Hepatocyte (in vitro differentiated cells): ENCODE measurements around the gene CYLD. TPM values are rescaled to one million over a fixed set of nuclear protein-coding genes. Genes with fewer than 3 reads are reported as not detected.

ENCODE experiments used
- DNase-seq: peaks from one replicate; pipeline ENCODE4 v3.0.0-alpha.2; 2016; ENCODE audit warnings: low spot score
- H2AFZ ChIP-seq: fragments of 200-600 bp; sonication (generic); 2 replicates; pipeline ENCODE4 v1.6.0; 2016; ENCODE audit warnings: antibody characterized with exemption, mild to moderate bottlenecking
- H3K27ac ChIP-seq: fragments of 200-600 bp; sonication (generic); 2 replicates; pipeline ENCODE4 v1.5.1; 2016; ENCODE audit warnings: mild to moderate bottlenecking
- H3K27me3 ChIP-seq: fragments of 200-600 bp; sonication (generic); 2 replicates; pipeline ENCODE4 v1.6.1; 2016
- H3K36me3 ChIP-seq: fragments of 200-600 bp; sonication (generic); replicated peaks from 2 replicates; pipeline ENCODE4 v1.5.1; 2016; ENCODE audit warnings: low read depth; ENCODE audit not compliant: insufficient read depth
- H3K4me1 ChIP-seq: fragments of 200-600 bp; sonication (generic); 2 replicates; pipeline ENCODE4 v1.5.1; 2016; ENCODE audit warnings: mild to moderate bottlenecking, moderate library complexity; ENCODE audit not compliant: insufficient read depth
- H3K4me2 ChIP-seq: fragments of 200-600 bp; sonication (generic); 2 replicates; pipeline ENCODE4 v1.6.0; 2016
- H3K4me3 ChIP-seq: fragments of 200-600 bp; sonication (generic); 2 replicates; pipeline ENCODE4 v1.5.1; 2016; ENCODE audit warnings: mild to moderate bottlenecking
- H3K79me2 ChIP-seq: fragments of 200-600 bp; sonication (generic); 2 replicates; pipeline ENCODE4 v1.6.0; 2017; ENCODE audit warnings: mild to moderate bottlenecking
- H3K9me2 ChIP-seq: fragments of 200-600 bp; sonication (generic); replicated peaks from 2 replicates; pipeline ENCODE4 v1.6.0; 2017; ENCODE audit warnings: mild to moderate bottlenecking; ENCODE audit not compliant: insufficient read depth
- H3K9me3 ChIP-seq: fragments of 200-600 bp; sonication (generic); 2 replicates; pipeline ENCODE4 v1.5.1; 2016; ENCODE audit warnings: low read depth, mild to moderate bottlenecking
- H4K20me1 ChIP-seq: fragments of 200-600 bp; sonication (generic); 2 replicates; pipeline ENCODE4 v1.6.0; 2016; ENCODE audit warnings: mild to moderate bottlenecking; ENCODE audit not compliant: insufficient read depth, poor library complexity, severe bottlenecking
- CTCF ChIP-seq: fragments of 200-600 bp; sonication (generic); IDR thresholded peaks from 2 replicates; pipeline ENCODE4 v1.5.1; 2016; ENCODE audit warnings: antibody characterized with exemption, mild to moderate bottlenecking; ENCODE audit not compliant: poor library complexity
- EZH2 ChIP-seq: fragments of 200-600 bp; sonication (generic); IDR thresholded peaks from 2 replicates; pipeline ENCODE4 v1.6.1; 2016; ENCODE audit warnings: antibody characterized with exemption, mild to moderate bottlenecking, borderline replicate concordance
- EZH2phosphoT487 ChIP-seq: fragments of 200-600 bp; sonication (generic); IDR thresholded peaks from one replicate; pipeline ENCODE4 v1.6.1; 2018; ENCODE audit warnings: antibody characterized with exemption, mild to moderate bottlenecking, low read depth, moderate library complexity; ENCODE audit not compliant: unreplicated experiment, severe bottlenecking
- whole genome bisulfite sequencing: methylation state at CpG from one replicate; pipeline ENCODE4 v1.1.6; 2016; ENCODE audit warnings: low lambda C conversion rate; ENCODE audit errors: missing lambda C conversion rate; 5-methylcytosine and 5-hydroxymethylcytosine counted together
- polyA plus RNA-seq: library from polyadenylated mRNA; unstranded; fragments of >200 nt; fragmentation: Nextera tagmentation; extraction: Ambion mirVana; gene quantifications from 2 replicates; pipeline ENCODE4 v1.2.1, GENCODE V29; 2016
- total RNA-seq: library from RNA; depleted of rRNA; stranded (reverse); fragments of >200 nt; gene quantifications from 2 replicates; pipeline ENCODE4 v1.2.3, GENCODE V29; 2014

CYLD gene
- 17.8 and 19.0 TPM in 2 replicates for total RNA-seq
- 9.2 and 9.9 TPM in 2 replicates for polyA plus RNA-seq

DNA sequence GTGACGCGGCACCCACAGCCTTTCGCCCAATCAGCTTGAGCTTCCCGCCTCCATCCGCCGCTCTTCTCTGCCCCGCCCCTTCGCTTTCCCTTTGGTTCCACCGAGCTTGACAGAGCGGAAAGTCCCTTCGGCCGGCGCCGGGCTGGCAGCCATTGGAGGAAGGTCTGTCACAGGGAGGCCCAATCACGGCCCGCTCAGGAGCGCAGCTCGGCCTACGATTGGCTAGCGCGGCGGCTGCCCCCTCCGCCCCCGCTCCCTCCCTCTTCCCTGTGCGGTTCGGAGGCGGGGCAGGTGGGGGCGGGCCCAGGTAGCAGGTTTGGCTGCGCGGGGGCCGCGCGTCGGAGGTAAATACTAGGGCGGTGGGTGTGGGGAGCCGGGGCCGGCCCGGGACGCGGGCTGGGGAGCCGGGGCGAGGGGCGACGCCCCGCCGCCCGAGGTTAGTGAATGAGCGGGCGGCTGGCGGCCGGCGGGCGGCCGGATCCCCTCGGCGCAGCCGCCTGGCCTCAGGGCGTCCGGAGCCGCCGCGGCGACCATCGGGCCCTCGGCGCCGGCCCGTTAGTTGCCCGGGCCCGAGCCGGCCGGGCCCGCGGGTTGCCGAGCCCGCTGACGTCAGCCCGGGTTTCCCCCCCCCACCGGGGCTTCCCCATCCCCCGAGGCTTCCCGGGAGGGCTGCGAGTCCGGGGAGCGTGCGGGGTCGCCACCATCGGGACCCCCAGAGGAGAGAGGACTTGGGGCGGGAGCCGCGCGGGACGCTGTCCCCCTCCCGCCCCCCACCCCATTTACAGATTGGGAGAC, at the start of gene CYLD:
Gene CYLD, plus strand, starts transcription at position 306 of the 795 bp plus-strand sequence. CDS start 7,613 bp downstream, outside the sequence.
- under 1% methylated on average over 18 of the region's 93 CpGs for WGBS
- peak; percentile 100 for DNase-seq
- no peaks in the 10 kb centered on the region for H3K79me2 ChIP-seq
- no peaks in the 10 kb centered on the region for H3K4me1 ChIP-seq
- no peaks in the 10 kb centered on the region for H3K9me3 ChIP-seq
- H3K4me3 ChIP-seq: peak within 1 kb of the TSS; percentile 68
- TF ChIP-seq CTCF (no peak), EZH2phosphoT487 (no peak), EZH2 (no peak)
- H3K27me3 ChIP-seq: no peaks in the 10 kb centered on the region
- no peaks in the 10 kb centered on the region for H3K9me2 ChIP-seq
- H3K36me3 ChIP-seq: no peaks in the 10 kb centered on the region
- peak within 1 kb of the TSS; percentile 89 for H3K4me2 ChIP-seq
- H2AFZ ChIP-seq: peak within 1 kb of the TSS; percentile 72
- peak within 1 kb of the TSS; percentile 55 for H3K27ac ChIP-seq
- no peaks in the 10 kb centered on the region for H4K20me1 ChIP-seq

DNA sequence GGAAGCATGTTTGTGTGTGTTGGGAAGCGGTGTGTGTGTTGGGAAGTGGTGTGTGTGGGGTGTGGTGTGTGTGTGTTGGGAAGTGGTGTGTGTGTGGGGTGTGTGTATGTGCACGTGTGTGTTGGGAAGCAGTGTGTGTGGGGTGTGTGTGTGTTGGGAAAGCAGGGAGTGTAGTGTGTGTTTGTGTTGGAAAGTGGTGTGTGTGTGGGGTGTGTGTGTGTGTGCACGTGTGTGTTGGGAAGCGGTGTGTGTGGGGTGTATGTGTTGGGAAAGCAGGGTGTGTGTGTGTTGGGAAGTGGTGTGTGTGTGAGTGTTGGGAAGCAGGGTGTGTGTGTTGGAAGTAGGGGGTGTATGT, 49.3 kb upstream of the CYLD start:
- Histone ChIP-seq H3K27ac (no peak overlapping the region), H3K36me3 (no peaks in the 10 kb centered on the region), H4K20me1 (no peaks in the 10 kb centered on the region), H3K4me2 (no peak overlapping the region), H3K79me2 (no peaks in the 10 kb centered on the region), H2AFZ (no peak overlapping the region), H3K4me3 (no peak overlapping the region), H3K27me3 (peaks cover 6% of the 10 kb centered on the region), H3K9me3 (no peaks in the 10 kb centered on the region), H3K4me1 (no peaks in the 10 kb centered on the region), H3K9me2 (no peaks in the 10 kb centered on the region)
- 97% methylated on average over 4 of the region's 4 CpGs for WGBS
- TF ChIP-seq CTCF (no peak), EZH2 (no peak), EZH2phosphoT487 (no peak)
- no peak for DNase-seq

- Histone ChIP-seq H3K4me3 (no peak within 1 kb of the TSS), H3K27ac (no peak within 1 kb of the TSS), H3K4me1 (no peaks in the 10 kb centered on the region), H3K9me3 (no peaks in the 10 kb centered on the region), H4K20me1 (no peaks in the 10 kb centered on the region), H2AFZ (peak within 1 kb of the TSS; percentile 63), H3K4me2 (peak within 1 kb of the TSS; percentile 90), H3K36me3 (no peaks in the 10 kb centered on the region), H3K79me2 (no peaks in the 10 kb centered on the region), H3K9me2 (no peaks in the 10 kb centered on the region), H3K27me3 (peaks cover 6% of the 10 kb centered on the region)
- WGBS: 70% methylated on average over 13 of the region's 56 CpGs
- TF ChIP-seq EZH2phosphoT487 (no peak), CTCF (no peak), EZH2 (no peak)
- peak; percentile 34 for DNase-seq
Observed at GRCh38 chr16:50692999-50693781, 48.7 kb upstream of the CYLD start, which contains the start of gene NOD2. Gene NOD2 (plus strand): TSS chr16:50693606. CDS start chr16:50699496, 5,890 bp downstream.
